VCaP (cell line): ENCODE results near the gene PRR9.
A peak's percentile ranks its signal among the peaks of the same experiment; 100 is the strongest.
"Not testable (repeated sequence)": the region's sequence is repeated elsewhere in the genome, so short reads cannot be mapped to it uniquely, and the experiment has no call there.

Experiments
- H3K27ac ChIP-seq: fragments of 450-650 bp; 2 replicates; pipeline ENCODE4 v1.5.1; 2017
- TF ChIP-seq, protein P1 (sequence below): fragments of 450-650 bp; conservative IDR thresholded peaks from 2 replicates; pipeline ENCODE4 v1.5.1; 2017; ENCODE audit warnings: mild to moderate bottlenecking, moderate library complexity

PRR9 gene

GRCh38 chr1:153229076-153229829 lies 11.9 kb downstream of the PRR9 start:
- TF ChIP-seq, protein P1, sequence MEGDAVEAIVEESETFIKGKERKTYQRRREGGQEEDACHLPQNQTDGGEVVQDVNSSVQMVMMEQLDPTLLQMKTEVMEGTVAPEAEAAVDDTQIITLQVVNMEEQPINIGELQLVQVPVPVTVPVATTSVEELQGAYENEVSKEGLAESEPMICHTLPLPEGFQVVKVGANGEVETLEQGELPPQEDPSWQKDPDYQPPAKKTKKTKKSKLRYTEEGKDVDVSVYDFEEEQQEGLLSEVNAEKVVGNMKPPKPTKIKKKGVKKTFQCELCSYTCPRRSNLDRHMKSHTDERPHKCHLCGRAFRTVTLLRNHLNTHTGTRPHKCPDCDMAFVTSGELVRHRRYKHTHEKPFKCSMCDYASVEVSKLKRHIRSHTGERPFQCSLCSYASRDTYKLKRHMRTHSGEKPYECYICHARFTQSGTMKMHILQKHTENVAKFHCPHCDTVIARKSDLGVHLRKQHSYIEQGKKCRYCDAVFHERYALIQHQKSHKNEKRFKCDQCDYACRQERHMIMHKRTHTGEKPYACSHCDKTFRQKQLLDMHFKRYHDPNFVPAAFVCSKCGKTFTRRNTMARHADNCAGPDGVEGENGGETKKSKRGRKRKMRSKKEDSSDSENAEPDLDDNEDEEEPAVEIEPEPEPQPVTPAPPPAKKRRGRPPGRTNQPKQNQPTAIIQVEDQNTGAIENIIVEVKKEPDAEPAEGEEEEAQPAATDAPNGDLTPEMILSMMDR = peak; percentile 59

DNA sequence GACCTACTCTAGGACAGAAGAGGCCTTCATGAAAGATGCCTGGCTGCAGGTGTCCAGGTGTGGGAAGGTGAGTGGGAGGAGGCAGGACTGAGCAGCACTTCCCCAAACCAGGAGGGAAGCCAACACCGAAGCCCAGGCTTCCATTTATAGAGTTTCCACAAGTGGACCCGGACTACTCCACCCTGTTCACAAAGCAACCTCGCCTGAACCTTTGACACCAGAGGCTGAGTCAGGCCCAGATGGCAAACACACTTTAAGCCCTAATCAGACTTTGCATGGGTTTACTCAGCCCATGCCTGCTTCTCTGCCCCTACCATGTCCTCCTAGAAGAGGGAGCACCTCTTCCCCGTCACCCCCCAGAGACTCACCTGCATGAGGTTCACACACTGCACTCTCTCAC lies 14.0 kb downstream of the PRR9 start:
- H3K27ac ChIP-seq = no peak overlapping the region

More at GRCh38 chr1:153229076-153229829, 11.9 kb downstream of the PRR9 start:
- not testable (repeated sequence) for H3K27ac ChIP-seq

GRCh38 chr1:153231785-153232184 lies 14.4 kb downstream of the PRR9 start:
- TF ChIP-seq, protein P1 = no peak
- H3K27ac ChIP-seq = no peak overlapping the region

More for the DNA sequence above, 14.0 kb downstream of the PRR9 start:
- TF ChIP-seq, protein P1 = no peak

GRCh38 chr1:153232553-153232952 lies 15.2 kb downstream of the PRR9 start:
- H3K27ac ChIP-seq = no peak overlapping the region
- TF ChIP-seq, protein P1 = no peak

DNA sequence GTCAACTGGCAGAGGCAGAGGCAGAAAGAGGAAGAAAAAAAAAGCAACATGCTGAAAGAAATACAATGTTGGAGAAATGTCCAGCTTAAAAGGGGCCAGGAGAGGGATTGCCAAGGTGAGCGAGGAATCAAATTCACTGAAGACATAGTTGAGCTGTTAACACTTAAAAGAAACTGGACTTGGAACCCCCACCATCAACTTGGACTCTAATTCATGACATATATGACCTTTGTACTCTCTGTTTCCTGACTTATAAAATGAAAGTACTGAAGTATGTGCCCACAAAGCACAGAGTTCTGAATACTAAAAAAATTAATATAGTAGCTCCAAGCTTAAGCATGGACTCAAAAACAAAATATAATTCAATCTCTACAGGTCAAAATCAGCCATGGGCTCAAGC lies 16.1 kb downstream of the PRR9 start:
- TF ChIP-seq, protein P1 = no peak
- no peak overlapping the region for H3K27ac ChIP-seq

DNA sequence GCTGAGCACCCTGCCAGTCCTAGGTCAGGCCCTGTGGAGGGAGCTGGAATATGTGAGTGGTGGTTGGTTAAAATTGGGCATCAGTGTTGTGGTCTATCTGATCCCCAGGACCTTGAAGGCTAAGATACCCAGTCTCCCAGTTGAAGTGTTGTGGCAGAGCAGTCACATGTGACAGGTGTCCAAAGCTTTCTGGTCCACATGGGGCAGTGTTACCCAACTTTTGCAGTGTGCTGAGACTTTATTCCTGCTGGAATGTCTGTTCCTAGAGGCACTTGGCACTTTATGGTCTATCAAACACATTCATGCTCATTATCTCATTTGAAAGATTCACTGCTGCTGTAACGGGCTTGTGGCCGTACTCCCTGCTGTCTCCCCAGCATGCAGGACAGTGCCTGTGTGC lies 21.1 kb downstream of the PRR9 start:
- TF ChIP-seq, protein P1 = 0 out of 2 replicates have a peak, but pooled peaks have one; percentile 18
- H3K27ac ChIP-seq = no peak overlapping the region

DNA sequence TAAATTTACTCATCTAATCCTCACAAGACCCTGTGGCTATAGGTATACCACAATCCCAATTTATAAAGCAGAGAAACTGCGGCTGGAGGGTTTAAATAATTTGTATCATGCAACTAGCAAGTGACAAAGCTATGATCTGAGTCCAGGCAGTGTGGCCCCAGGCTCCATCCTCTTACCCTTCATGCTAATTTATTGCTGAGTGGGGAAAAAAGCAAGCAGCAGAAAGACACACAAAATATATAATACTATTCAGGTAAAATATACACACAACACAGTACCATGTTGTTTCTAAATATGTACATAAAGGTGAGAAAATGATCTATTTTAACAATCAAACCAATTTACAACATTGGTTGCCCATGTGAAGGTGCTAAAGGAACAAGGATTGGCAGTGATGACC lies 24.8 kb downstream of the PRR9 start:
- TF ChIP-seq, protein P1 = no peak
- no peak overlapping the region for H3K27ac ChIP-seq
